ENCODE data around the gene MARCHF9.

GRCh38 chr12:57765003-57765697 lies 10.2 kb downstream of the MARCHF9 start:
- TF ChIP-seq EGR1 (IDR thresholded peaks at IDR 0.05) (no peak), EP300 (IDR thresholded peaks at IDR 0.05; ENCODE audit: borderline replicate concordance) (no peak), ZBTB7A (IDR thresholded peaks at IDR 0.05; ENCODE audit: low read depth) (peak; percentile 61; the same call in 1 of the 2 replicates), CEBPB (IDR thresholded peaks at IDR 0.05) (no peak), TAF1 (IDR thresholded peaks at IDR 0.05; ENCODE audit: low read depth) (no peak), YY1 (IDR thresholded peaks at IDR 0.05; ENCODE audit: low read depth) (no peak), RAD21 (IDR thresholded peaks at IDR 0.05; ENCODE audit: low read depth) (no peak), TCF12 (IDR thresholded peaks at IDR 0.05; ENCODE audit: low read depth) (no peak), CREB1 (IDR thresholded peaks at IDR 0.05; ENCODE audit: low read depth) (no peak), TEAD4 (IDR thresholded peaks at IDR 0.05) (no peak), NFIC (IDR thresholded peaks at IDR 0.05) (no peak)
- TF ChIP-seq, protein P1, sequence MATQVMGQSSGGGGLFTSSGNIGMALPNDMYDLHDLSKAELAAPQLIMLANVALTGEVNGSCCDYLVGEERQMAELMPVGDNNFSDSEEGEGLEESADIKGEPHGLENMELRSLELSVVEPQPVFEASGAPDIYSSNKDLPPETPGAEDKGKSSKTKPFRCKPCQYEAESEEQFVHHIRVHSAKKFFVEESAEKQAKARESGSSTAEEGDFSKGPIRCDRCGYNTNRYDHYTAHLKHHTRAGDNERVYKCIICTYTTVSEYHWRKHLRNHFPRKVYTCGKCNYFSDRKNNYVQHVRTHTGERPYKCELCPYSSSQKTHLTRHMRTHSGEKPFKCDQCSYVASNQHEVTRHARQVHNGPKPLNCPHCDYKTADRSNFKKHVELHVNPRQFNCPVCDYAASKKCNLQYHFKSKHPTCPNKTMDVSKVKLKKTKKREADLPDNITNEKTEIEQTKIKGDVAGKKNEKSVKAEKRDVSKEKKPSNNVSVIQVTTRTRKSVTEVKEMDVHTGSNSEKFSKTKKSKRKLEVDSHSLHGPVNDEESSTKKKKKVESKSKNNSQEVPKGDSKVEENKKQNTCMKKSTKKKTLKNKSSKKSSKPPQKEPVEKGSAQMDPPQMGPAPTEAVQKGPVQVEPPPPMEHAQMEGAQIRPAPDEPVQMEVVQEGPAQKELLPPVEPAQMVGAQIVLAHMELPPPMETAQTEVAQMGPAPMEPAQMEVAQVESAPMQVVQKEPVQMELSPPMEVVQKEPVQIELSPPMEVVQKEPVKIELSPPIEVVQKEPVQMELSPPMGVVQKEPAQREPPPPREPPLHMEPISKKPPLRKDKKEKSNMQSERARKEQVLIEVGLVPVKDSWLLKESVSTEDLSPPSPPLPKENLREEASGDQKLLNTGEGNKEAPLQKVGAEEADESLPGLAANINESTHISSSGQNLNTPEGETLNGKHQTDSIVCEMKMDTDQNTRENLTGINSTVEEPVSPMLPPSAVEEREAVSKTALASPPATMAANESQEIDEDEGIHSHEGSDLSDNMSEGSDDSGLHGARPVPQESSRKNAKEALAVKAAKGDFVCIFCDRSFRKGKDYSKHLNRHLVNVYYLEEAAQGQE (IDR thresholded peaks at IDR 0.05; ENCODE audit: low read depth), result no peak
- TF ChIP-seq, protein P2, sequence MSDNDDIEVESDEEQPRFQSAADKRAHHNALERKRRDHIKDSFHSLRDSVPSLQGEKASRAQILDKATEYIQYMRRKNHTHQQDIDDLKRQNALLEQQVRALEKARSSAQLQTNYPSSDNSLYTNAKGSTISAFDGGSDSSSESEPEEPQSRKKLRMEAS (IDR thresholded peaks at IDR 0.05), result no peak
- TF ChIP-seq, protein P3, sequence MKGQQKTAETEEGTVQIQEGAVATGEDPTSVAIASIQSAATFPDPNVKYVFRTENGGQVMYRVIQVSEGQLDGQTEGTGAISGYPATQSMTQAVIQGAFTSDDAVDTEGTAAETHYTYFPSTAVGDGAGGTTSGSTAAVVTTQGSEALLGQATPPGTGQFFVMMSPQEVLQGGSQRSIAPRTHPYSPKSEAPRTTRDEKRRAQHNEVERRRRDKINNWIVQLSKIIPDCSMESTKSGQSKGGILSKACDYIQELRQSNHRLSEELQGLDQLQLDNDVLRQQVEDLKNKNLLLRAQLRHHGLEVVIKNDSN (IDR thresholded peaks at IDR 0.05), result no peak
